Lung microvascular endothelial cell (primary cell): ENCODE measurements around the gene ZNF414. TPM values are rescaled to one million over a fixed set of nuclear protein-coding genes. Genes with fewer than 3 reads are reported as not detected.

Experiments used
- DNase-seq, 2 donors: peaks; one replicate each; pipeline versions ENCODE4 v3.0.0 to v3.0.0-alpha.2; 2010; ENCODE audit warnings: low read depth in 2 of 2
- total RNA-seq: library from RNA; depleted of rRNA; stranded (reverse); fragments of >200 nt; gene quantifications from 2 replicates; pipeline ENCODE4 v1.2.1, GENCODE V29; 2014

Gene ZNF414
- total RNA-seq, 1 donor from 2014 or later = 2.4 TPM

- DNase-seq = no peak
These were observed 45.8 kb downstream of the ZNF414 start for GRCh38 chr19:8468124-8468523.

GRCh38 chr19:8466018-8466417 lies 47.9 kb downstream of the ZNF414 start:
- DNase-seq = no peak

GRCh38 chr19:8463365-8463764 lies 50.6 kb downstream of the ZNF414 start:
- no peak for DNase-seq

- DNase-seq = no peak
These were observed 51.4 kb downstream of the ZNF414 start for GRCh38 chr19:8462571-8462970.

GRCh38 chr19:8461891-8462290 lies 52.1 kb downstream of the ZNF414 start:
- DNase-seq = no peak

GRCh38 chr19:8461376-8461775 lies 52.6 kb downstream of the ZNF414 start:
- no peak for DNase-seq

GRCh38 chr19:8460516-8461298 lies 53.3 kb downstream of the ZNF414 start:
- no peak for DNase-seq

Other genes starting within 250 kb of the ZNF414 start
- gene CD320, start 205.8 kb downstream of the ZNF414 start, total RNA-seq = 22.9 and 24.4 TPM in 2 replicates
- 28.4 and 30.9 TPM in 2 replicates for gene NDUFA7, start 192.8 kb downstream of the ZNF414 start, total RNA-seq
- gene RPS28, start 192.7 kb downstream of the ZNF414 start, total RNA-seq = 186 and 293 TPM in 2 replicates
- gene KANK3, start 170.9 kb downstream of the ZNF414 start, total RNA-seq = 55.8 and 148 TPM in 2 replicates
- gene ANGPTL4, start 150.0 kb downstream of the ZNF414 start, total RNA-seq = 1.5 and 7.1 TPM in 2 replicates
- gene RAB11B, start 123.8 kb downstream of the ZNF414 start, total RNA-seq = 53.8 and 84.1 TPM in 2 replicates
- gene MARCHF2, start 100.9 kb downstream of the ZNF414 start, total RNA-seq = 112 and 164 TPM in 2 replicates
- gene HNRNPM, start 69.2 kb downstream of the ZNF414 start, total RNA-seq = 45.8 and 55.6 TPM in 2 replicates
- gene PRAM1, start 11.5 kb downstream of the ZNF414 start, total RNA-seq = not detected in 2 replicates
- gene MYO1F, start 63.3 kb upstream of the ZNF414 start, total RNA-seq = 0.22 and 0.40 TPM in 2 replicates
- gene ADAMTS10, start 96.5 kb upstream of the ZNF414 start, total RNA-seq = 4.1 and 17.1 TPM in 2 replicates
- not detected in 2 replicates for gene NFILZ, start 116.5 kb upstream of the ZNF414 start, total RNA-seq
- gene ACTL9, start 184.6 kb upstream of the ZNF414 start, total RNA-seq = not detected in 2 replicates
- not detected in 2 replicates for gene OR2Z1, start 207.5 kb upstream of the ZNF414 start, total RNA-seq